Measurements from ENCODE around the gene RREB1.

Gene RREB1

DNA sequence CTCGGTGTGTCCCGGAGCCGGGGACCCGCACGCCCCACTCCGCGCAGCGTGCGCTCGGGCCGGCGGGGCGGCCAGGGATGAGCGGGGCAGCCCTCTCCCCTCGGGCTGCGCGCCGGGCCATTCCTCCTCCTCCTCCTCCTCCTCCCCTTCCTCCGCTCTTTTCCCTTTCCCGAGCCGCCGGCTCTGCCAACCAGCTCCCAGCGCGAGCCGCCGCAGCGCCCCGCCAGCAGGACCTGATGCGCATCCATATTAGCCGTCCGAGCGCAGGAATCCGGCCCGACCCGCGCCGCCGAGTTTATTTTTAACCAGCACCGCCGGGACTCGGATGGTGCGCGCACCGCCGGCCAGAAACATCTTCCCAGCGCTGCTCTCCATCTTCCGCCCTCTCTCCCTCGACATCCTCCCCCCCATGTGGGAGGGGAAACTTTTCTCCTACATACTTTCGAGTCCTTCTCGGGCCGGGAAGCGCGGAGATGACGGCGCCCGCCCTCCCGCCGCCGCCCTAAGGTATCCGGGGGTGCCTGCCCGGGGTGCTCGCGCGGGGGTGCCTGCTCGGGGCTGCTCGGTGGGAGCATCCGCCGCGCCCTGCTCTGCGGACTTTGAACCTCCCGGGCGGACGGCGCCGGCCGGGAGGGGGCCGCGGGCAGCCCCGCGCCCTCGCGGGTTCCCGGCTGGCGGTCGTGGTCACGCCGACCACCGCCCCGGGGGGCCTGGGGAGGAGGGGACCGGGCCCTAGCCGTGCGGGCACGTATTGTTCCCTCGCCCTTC is 619 bp downstream of the RREB1 start:
- peak overlapping the region; percentile 84 for H3K4me3 ChIP-seq (ENCODE audit: low read depth, low read length)
- TF ChIP-seq, protein P1, sequence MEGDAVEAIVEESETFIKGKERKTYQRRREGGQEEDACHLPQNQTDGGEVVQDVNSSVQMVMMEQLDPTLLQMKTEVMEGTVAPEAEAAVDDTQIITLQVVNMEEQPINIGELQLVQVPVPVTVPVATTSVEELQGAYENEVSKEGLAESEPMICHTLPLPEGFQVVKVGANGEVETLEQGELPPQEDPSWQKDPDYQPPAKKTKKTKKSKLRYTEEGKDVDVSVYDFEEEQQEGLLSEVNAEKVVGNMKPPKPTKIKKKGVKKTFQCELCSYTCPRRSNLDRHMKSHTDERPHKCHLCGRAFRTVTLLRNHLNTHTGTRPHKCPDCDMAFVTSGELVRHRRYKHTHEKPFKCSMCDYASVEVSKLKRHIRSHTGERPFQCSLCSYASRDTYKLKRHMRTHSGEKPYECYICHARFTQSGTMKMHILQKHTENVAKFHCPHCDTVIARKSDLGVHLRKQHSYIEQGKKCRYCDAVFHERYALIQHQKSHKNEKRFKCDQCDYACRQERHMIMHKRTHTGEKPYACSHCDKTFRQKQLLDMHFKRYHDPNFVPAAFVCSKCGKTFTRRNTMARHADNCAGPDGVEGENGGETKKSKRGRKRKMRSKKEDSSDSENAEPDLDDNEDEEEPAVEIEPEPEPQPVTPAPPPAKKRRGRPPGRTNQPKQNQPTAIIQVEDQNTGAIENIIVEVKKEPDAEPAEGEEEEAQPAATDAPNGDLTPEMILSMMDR (IDR thresholded peaks at IDR 0.05; ENCODE audit: borderline replicate concordance, insufficient read depth, low read depth, low read length), result no peak

- peak overlapping the region; percentile 84 for H3K4me3 ChIP-seq (ENCODE audit: low read depth, low read length)
- TF ChIP-seq, protein P1 (IDR thresholded peaks at IDR 0.05; ENCODE audit: borderline replicate concordance, insufficient read depth, low read depth, low read length), result no peak
Measured at GRCh38 chr6:7108964-7109836, 1.4 kb downstream of the RREB1 start.

DNA sequence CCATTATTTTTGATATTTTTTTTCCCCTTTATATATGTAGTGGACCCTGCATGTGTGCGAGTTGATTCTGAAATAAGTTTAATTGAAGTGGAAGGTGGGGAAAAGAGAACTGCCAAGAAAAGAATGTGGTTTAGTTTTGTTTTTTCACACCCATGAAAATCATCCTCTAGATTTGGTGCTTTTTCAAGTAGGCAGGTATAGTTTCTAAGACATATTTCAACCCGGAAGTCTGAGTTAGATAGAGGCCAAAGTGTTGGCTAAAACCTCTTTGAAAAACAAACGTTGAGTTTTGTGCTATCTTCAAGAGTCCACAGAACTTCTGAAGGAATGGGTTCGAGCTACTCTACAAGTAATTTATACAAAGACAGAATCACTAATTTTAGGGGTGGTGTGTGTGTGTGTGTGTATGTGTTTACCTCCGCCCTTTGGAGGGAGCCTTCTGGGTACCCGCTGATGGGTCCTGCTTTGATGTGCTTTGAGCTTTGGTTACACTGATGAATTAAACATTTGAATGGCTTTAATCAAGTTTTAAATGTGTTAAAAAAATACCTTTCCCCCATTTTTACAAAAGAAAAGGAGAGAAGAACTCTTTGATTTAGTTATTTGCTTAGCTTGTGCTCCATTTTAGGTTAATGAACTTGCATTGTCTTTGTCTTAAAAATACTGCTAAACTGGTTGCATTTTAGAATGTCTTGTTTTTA is 2.5 kb downstream of the RREB1 start:
- H3K4me3 ChIP-seq (ENCODE audit: low read depth, low read length), result peak overlapping the region; percentile 84
- TF ChIP-seq, protein P1 (IDR thresholded peaks at IDR 0.05; ENCODE audit: borderline replicate concordance, insufficient read depth, low read depth, low read length), result no peak

- TF ChIP-seq, protein P1 (IDR thresholded peaks at IDR 0.05; ENCODE audit: borderline replicate concordance, insufficient read depth, low read depth, low read length), result no peak
- no peak overlapping the region for H3K4me3 ChIP-seq (ENCODE audit: low read depth, low read length)
Measured at GRCh38 chr6:7111095-7111690, 3.4 kb downstream of the RREB1 start.

- TF ChIP-seq, protein P1 (IDR thresholded peaks at IDR 0.05; ENCODE audit: borderline replicate concordance, insufficient read depth, low read depth, low read length), result no peak
- no peak overlapping the region for H3K4me3 ChIP-seq (ENCODE audit: low read depth, low read length)
Measured at GRCh38 chr6:7112171-7112570, 4.4 kb downstream of the RREB1 start.

DNA sequence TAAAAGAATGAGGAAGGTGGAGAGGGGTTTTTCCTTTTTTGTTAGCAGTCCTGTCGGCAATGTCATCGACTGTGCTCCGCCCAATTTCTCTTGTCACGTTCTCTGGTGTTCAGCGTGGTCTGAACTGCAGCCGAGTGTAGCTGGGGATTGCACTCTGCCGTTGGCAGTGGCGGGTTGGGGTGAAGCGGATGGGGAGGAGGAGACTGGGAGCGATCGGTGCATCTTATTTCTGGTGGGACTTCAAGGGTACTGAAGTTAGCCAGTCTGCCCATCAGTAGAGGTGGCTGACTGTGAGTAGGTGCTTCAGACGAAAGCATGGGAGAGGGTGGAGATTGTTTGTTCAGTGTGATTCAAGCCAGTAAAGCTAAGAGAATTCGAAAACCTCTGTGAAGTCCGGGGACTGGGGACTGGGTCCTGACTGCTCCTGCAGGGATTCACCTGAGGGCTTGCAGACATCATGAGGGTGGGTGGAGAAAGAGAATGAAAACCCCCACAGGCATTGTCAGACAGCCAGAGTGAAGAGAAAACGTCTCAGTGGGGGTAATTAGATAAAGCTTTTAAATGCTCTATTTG is 5.1 kb downstream of the RREB1 start:
- TF ChIP-seq, protein P1 (IDR thresholded peaks at IDR 0.05; ENCODE audit: borderline replicate concordance, insufficient read depth, low read depth, low read length), result no peak
- H3K4me3 ChIP-seq (ENCODE audit: low read depth, low read length), result peak overlapping the region; percentile 22
